Activated CD8-positive, alpha-beta T cell treated with anti-CD3 and anti-CD28 coated beads for 36 hours (primary cell): ENCODE data around the gene CDKN2B. TPM values are rescaled to one million over a fixed set of nuclear protein-coding genes. Genes with fewer than 3 reads are reported as not detected.

ENCODE experiments used
- ATAC-seq: fragments of 200-7000 bp; cut with Tn5 transposase; one replicate; pipeline ENCODE4 v1.10.0; 2021; ENCODE audit warnings: mild to moderate bottlenecking, moderate library complexity
- CTCF ChIA-PET: fragments of 350-600 bp; sonication (Branson Sonifier 250); formaldehyde crosslinking; loops from one replicate; lab custom pipeline; 2021; ENCODE audit warnings: antibody characterized with exemption; lab: Charles Lee
- POLR2A ChIA-PET: fragments of 350-600 bp; sonication (Branson Sonifier 250); formaldehyde crosslinking; loops from one replicate; lab custom pipeline; 2021; ENCODE audit warnings: antibody characterized with exemption; lab: Charles Lee
- DNase-seq: peaks from one replicate; pipeline ENCODE4 v3.0.0-alpha.2; 2020
- H3K27ac Mint-ChIP-seq: one replicate; pipeline ENCODE4 v1.8.0; 2021; ENCODE audit warnings: mild to moderate bottlenecking, mixed read lengths
- H3K27me3 Mint-ChIP-seq: one replicate; pipeline ENCODE4 v1.8.0; 2021; ENCODE audit warnings: mixed read lengths
- H3K36me3 Mint-ChIP-seq: one replicate; pipeline ENCODE4 v1.8.0; 2021; ENCODE audit warnings: low read depth, mixed read lengths
- H3K4me1 Mint-ChIP-seq: one replicate; pipeline ENCODE4 v1.8.0; 2021; ENCODE audit warnings: low read depth, mixed read lengths
- H3K4me3 Mint-ChIP-seq: one replicate; pipeline ENCODE4 v1.8.0; 2021; ENCODE audit warnings: mild to moderate bottlenecking, moderate library complexity, mixed read lengths
- H3K9me3 Mint-ChIP-seq: one replicate; pipeline ENCODE4 v1.8.0; 2021; ENCODE audit warnings: mixed read lengths
- CTCF ChIP-seq: fragments of 200-600 bp; IDR thresholded peaks from one replicate; pipeline ENCODE4 v1.8.0; 2022; ENCODE audit warnings: antibody characterized with exemption, mild to moderate bottlenecking
- intact Hi-C: fragments of 100-400 bp; cut with micrococcal nuclease; formaldehyde crosslinking; loops from one replicate; pipeline ENCODE4 v1.10.0; 2022
- total RNA-seq, 2 experiments: library from RNA; stranded (reverse); gene quantifications; one replicate each; pipeline ENCODE4 v1.2.3, GENCODE V29; 2021

The CDKN2B gene
- total RNA-seq, 2 experiments from 2014 or later = not detected

GRCh38 chr9:22054076-22054475, 45.0 kb upstream of the CDKN2B start:
- peaks cover 2% of the 10 kb centered on the region for H3K27me3 Mint-ChIP-seq
- ChIA-PET CTCF (interaction anchor here (0.9 to 2.3 kb wide), 7 partner anchors 9 to 185 kb away, joined by 3 to 12 read pairs (median 5); no protein-coding TSS in a partner anchor), POLR2A (no interaction called here)
- no peak for TF ChIP-seq CTCF
- H3K4me1 Mint-ChIP-seq = peaks cover 34% of the 10 kb centered on the region
- H3K27ac Mint-ChIP-seq = no peak overlapping the region
- no peaks in the 10 kb centered on the region for H3K36me3 Mint-ChIP-seq
- intact Hi-C loops = loop anchor here (5.0 kb wide), 3 partner anchors 48 to 242 kb away; no protein-coding TSS in a partner anchor
- DNase-seq (no peak), ATAC-seq (no peak)
- H3K4me3 Mint-ChIP-seq = no peak overlapping the region
- no peaks in the 10 kb centered on the region for H3K9me3 Mint-ChIP-seq

- H3K4me3 Mint-ChIP-seq = no peak overlapping the region
Measured at GRCh38 chr9:22053178-22053577, 44.1 kb upstream of the CDKN2B start.

GRCh38 chr9:22052376-22052945, 43.4 kb upstream of the CDKN2B start:
- Mint-ChIP-seq H3K36me3 (no peaks in the 10 kb centered on the region), H3K27ac (peak overlapping the region; percentile 65), H3K9me3 (no peaks in the 10 kb centered on the region), H3K4me3 (no peak overlapping the region), H3K4me1 (peaks cover 34% of the 10 kb centered on the region), H3K27me3 (no peaks in the 10 kb centered on the region)
- intact Hi-C loops = loop anchor here (2.0 to 5.0 kb wide), 5 partner anchors 28 to 240 kb away; no protein-coding TSS in a partner anchor
- no peak for TF ChIP-seq CTCF
- DNase-seq = peak; percentile 76
- ChIA-PET POLR2A (interaction anchor here (1.0 to 1.9 kb wide), 3 partner anchors 14 to 21 kb away, joined by 3 to 5 read pairs (median 3); no protein-coding TSS in a partner anchor), CTCF (interaction anchor here (0.7 to 5.3 kb wide), 8 partner anchors 8 to 239 kb away, joined by 3 to 47 read pairs (median 5); no protein-coding TSS in a partner anchor)
- peak; percentile 89 for ATAC-seq

More at GRCh38 chr9:22053178-22053577, 44.1 kb upstream of the CDKN2B start:
- intact Hi-C loops = loop anchor here (2.0 to 5.0 kb wide), 5 partner anchors 28 to 241 kb away; no protein-coding TSS in a partner anchor
- POLR2A ChIA-PET = interaction anchor here (1.0 kb wide), 2 partner anchors 14 to 15 kb away, joined by 3 read pairs; no protein-coding TSS in a partner anchor
- TF ChIP-seq CTCF = no peak
- no peak for ATAC-seq
- Mint-ChIP-seq H3K27me3 (peaks cover 1% of the 10 kb centered on the region), H3K4me1 (peaks cover 34% of the 10 kb centered on the region), H3K9me3 (no peaks in the 10 kb centered on the region), H3K36me3 (no peaks in the 10 kb centered on the region), H3K27ac (peak overlapping the region; percentile 65)
- CTCF ChIA-PET = interaction anchor here (1.0 to 2.3 kb wide), 9 partner anchors 9 to 240 kb away, joined by 3 to 12 read pairs (median 5); no protein-coding TSS in a partner anchor
- DNase-seq = no peak

- ATAC-seq (peak; percentile 61), DNase-seq (peak; percentile 55)
- TF ChIP-seq CTCF = no peak
- no peaks in the 10 kb centered on the region for H3K9me3 Mint-ChIP-seq
- POLR2A ChIA-PET = interaction anchor here (1.6 to 1.9 kb wide), 2 partner anchors 23 to 29 kb away, joined by 5 to 7 read pairs; no protein-coding TSS in a partner anchor
- CTCF ChIA-PET = interaction anchor here (0.9 to 5.3 kb wide), 10 partner anchors 9 to 238 kb away, joined by 3 to 47 read pairs (median 6); partner anchors contain the start of gene CDKN2B
- H3K4me3 Mint-ChIP-seq = peak overlapping the region; percentile 33
- intact Hi-C loops = loop anchor here (5.0 kb wide), 3 partner anchors 51 to 239 kb away; no protein-coding TSS in a partner anchor
- H3K4me1 Mint-ChIP-seq = peaks cover 42% of the 10 kb centered on the region
- no peaks in the 10 kb centered on the region for H3K36me3 Mint-ChIP-seq
- H3K27me3 Mint-ChIP-seq = peaks cover 2% of the 10 kb centered on the region
- H3K27ac Mint-ChIP-seq = peak overlapping the region; percentile 68
Measured at GRCh38 chr9:22050924-22051323, 41.8 kb upstream of the CDKN2B start.
